Osteoblast (primary cell): ENCODE results near the gene KIAA1217. TPM values are rescaled to one million over a fixed set of nuclear protein-coding genes. Genes with fewer than 3 reads are reported as not detected.

ENCODE experiments used
- DNase-seq: peaks from one replicate; pipeline ENCODE4 v3.0.0; 2011; ENCODE audit warnings: low spot score, mixed read lengths; ENCODE audit not compliant: insufficient read length; ENCODE audit errors: missing footprints
- H2AFZ ChIP-seq: 2 replicates; pipeline ENCODE4 v1.6.0; 2011; ENCODE audit warnings: mild to moderate bottlenecking, low read length
- H3K27ac ChIP-seq: 2 replicates; pipeline ENCODE4 v1.5.1; 2011; ENCODE audit warnings: mild to moderate bottlenecking, low read depth, low read length, moderate library complexity
- H3K27me3 ChIP-seq: 2 replicates; pipeline ENCODE4 v1.6.0; 2012; ENCODE audit warnings: mild to moderate bottlenecking, control low read depth, inconsistent platforms, low read length, moderate library complexity; ENCODE audit not compliant: insufficient read depth
- H3K36me3 ChIP-seq: 2 replicates; pipeline ENCODE4 v1.5.1; 2011; ENCODE audit warnings: mild to moderate bottlenecking, low read length, control low read depth, moderate library complexity; ENCODE audit not compliant: insufficient read depth
- H3K4me1 ChIP-seq: 2 replicates; pipeline ENCODE4 v1.5.1; 2011; ENCODE audit warnings: mild to moderate bottlenecking, low read length, control low read depth, moderate library complexity; ENCODE audit not compliant: insufficient read depth
- H3K4me2 ChIP-seq: 2 replicates; pipeline ENCODE4 v1.6.0; 2011; ENCODE audit warnings: mild to moderate bottlenecking, low read length; ENCODE audit not compliant: insufficient read depth
- H3K4me3 ChIP-seq: fragments of 200-600 bp; sonication (generic); 3 replicates; pipeline ENCODE4 v1.5.1; 2012; ENCODE audit warnings: mild to moderate bottlenecking, low read length, inconsistent platforms; ENCODE audit not compliant: insufficient read depth
- H3K79me2 ChIP-seq: 2 replicates; pipeline ENCODE4 v1.6.0; 2012; ENCODE audit warnings: mild to moderate bottlenecking, low read length, control low read depth, inconsistent platforms; ENCODE audit not compliant: insufficient read depth
- H3K9me3 ChIP-seq: 2 replicates; pipeline ENCODE4 v1.5.1; 2011; ENCODE audit warnings: low read depth, low read length, control low read depth
- H4K20me1 ChIP-seq: 2 replicates; pipeline ENCODE4 v1.6.0; 2012; ENCODE audit warnings: mild to moderate bottlenecking, low read length, control low read depth; ENCODE audit not compliant: insufficient read depth
- total RNA-seq: library from RNA; depleted of rRNA; stranded (reverse); fragments of >200 nt; gene quantifications from 2 replicates; pipeline ENCODE4 v1.2.3, GENCODE V29; 2012
- TF ChIP-seq, protein P1 (sequence below): IDR thresholded peaks from 2 replicates; pipeline ENCODE4 v1.5.1; 2011; ENCODE audit warnings: mild to moderate bottlenecking, low read depth, low read length, moderate library complexity; ENCODE audit errors: extremely low read depth

KIAA1217 gene
- total RNA-seq, 1 donor: 51.0 TPM

DNA sequence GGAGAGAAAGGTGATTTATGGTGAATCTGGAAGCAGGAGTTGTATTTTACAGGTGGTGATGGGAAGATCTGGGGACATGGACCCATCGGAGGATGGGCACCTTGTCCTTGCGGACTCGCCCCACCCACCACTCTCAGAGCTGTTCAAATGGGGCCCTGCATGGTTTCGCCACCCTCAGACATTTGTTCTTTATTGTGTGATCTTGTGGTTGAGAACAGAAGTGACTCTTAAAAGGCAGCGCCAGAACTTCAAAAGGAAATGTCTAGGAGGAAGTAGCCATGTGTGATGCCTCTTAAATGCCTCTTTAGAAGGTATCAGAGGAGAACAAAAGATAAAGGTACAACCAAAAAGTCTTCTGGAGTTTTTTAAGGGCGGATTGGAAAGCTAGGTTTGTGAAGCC lies 205.7 kb downstream of the KIAA1217 start:
- Histone ChIP-seq H3K4me3 (no peak overlapping the region), H4K20me1 (no peaks in the 10 kb centered on the region), H3K9me3 (no peaks in the 10 kb centered on the region), H2AFZ (no peak overlapping the region), H3K36me3 (no peaks in the 10 kb centered on the region), H3K27ac (no peak overlapping the region), H3K27me3 (no peaks in the 10 kb centered on the region), H3K4me2 (no peak overlapping the region), H3K4me1 (no peaks in the 10 kb centered on the region), H3K79me2 (no peaks in the 10 kb centered on the region)
- TF ChIP-seq, protein P1, sequence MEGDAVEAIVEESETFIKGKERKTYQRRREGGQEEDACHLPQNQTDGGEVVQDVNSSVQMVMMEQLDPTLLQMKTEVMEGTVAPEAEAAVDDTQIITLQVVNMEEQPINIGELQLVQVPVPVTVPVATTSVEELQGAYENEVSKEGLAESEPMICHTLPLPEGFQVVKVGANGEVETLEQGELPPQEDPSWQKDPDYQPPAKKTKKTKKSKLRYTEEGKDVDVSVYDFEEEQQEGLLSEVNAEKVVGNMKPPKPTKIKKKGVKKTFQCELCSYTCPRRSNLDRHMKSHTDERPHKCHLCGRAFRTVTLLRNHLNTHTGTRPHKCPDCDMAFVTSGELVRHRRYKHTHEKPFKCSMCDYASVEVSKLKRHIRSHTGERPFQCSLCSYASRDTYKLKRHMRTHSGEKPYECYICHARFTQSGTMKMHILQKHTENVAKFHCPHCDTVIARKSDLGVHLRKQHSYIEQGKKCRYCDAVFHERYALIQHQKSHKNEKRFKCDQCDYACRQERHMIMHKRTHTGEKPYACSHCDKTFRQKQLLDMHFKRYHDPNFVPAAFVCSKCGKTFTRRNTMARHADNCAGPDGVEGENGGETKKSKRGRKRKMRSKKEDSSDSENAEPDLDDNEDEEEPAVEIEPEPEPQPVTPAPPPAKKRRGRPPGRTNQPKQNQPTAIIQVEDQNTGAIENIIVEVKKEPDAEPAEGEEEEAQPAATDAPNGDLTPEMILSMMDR: no peak
- no peak for DNase-seq

DNA sequence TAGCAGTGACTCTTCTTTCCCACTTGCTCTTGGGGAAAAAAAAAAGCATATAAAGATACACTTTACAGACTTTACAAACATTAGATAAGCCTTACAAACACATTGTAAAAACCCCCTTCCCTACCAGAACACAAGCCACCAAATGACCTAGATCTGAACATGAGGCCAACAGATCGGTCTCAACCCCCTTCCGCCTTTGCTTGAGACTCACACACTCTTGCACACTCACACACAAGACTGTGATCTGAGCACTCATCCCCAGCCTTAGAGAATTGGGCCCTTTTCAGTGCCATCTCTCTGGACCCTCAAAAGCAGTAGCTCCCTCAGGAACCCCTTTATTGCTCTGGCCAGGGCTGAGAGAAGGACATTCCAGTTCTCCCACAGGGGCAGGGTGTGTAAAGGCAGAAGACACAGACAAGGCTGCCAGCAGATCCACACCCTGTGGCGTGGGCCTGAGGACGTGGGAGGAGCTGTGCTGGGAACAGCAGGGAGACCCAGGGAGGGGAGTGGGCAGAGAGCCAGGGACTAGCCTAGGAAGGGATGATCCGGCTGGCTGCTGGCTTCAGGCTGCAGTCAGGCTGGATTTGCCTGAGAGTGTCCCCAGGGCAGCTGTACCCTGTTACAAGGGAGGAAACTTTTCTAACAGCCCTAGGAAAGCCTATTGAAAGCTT lies 206.7 kb downstream of the KIAA1217 start:
- TF ChIP-seq, protein P1: no peak
- no peaks in the 10 kb centered on the region for H3K4me1 ChIP-seq
- H3K4me3 ChIP-seq: no peak overlapping the region
- no peak overlapping the region for H3K4me2 ChIP-seq
- H3K27me3 ChIP-seq: no peaks in the 10 kb centered on the region
- DNase-seq: peak; percentile 69
- H3K27ac ChIP-seq: no peak overlapping the region
- no peaks in the 10 kb centered on the region for H3K9me3 ChIP-seq
- no peaks in the 10 kb centered on the region for H3K36me3 ChIP-seq
- H4K20me1 ChIP-seq: no peaks in the 10 kb centered on the region
- peak overlapping the region; percentile 47 for H2AFZ ChIP-seq
- no peaks in the 10 kb centered on the region for H3K79me2 ChIP-seq

DNA sequence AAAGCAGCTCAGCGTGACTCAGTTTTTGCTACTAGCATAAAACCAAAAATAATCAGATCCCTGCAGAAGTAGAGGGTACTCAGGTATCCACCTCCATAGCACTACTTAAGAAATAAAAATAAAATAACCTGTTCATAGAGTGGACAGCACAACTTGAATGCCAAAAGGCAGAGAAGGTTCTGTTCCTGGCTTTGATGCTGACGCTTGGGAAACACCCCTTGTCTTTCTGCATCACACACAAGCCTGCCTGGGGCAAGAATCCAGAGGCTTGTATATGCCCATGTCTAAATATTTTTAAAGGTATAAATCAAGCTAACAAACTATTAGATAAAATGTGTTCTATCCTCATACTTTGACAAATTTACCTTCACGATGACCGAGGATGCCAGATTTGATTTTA lies 207.3 kb downstream of the KIAA1217 start:
- H3K4me2 ChIP-seq: no peak overlapping the region
- H3K27ac ChIP-seq: no peak overlapping the region

DNA sequence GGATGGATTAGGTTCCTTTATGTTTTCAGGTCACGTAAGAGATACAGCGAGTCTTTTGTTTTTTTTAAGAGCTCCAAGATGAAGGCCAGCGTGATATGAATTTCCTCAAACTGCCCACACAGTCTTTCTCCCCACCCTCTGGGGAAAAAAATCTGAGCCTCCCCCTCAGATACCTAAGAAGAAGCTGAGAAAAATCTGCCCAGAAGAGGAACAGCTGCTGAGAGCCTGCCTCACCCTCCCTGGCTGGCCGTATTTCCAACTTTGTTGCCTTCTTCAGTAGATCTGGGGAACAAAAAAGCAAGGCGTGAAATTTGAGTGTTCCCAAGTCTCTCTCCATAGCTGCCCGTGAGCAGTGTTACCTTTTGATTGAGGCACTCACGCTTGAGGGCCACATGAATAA lies 208.1 kb downstream of the KIAA1217 start:
- Histone ChIP-seq H4K20me1 (no peaks in the 10 kb centered on the region), H3K79me2 (no peaks in the 10 kb centered on the region)

More for the DNA sequence above, 207.3 kb downstream of the KIAA1217 start:
- H3K36me3 ChIP-seq: no peaks in the 10 kb centered on the region
- no peak overlapping the region for H2AFZ ChIP-seq
- TF ChIP-seq, protein P1: no peak
- DNase-seq: no peak
- H3K4me3 ChIP-seq: no peak overlapping the region
- H3K27me3 ChIP-seq: no peaks in the 10 kb centered on the region
- H4K20me1 ChIP-seq: no peaks in the 10 kb centered on the region
- H3K79me2 ChIP-seq: no peaks in the 10 kb centered on the region
- no peaks in the 10 kb centered on the region for H3K9me3 ChIP-seq
- no peaks in the 10 kb centered on the region for H3K4me1 ChIP-seq

More for the DNA sequence above, 208.1 kb downstream of the KIAA1217 start:
- no peak for DNase-seq
- Histone ChIP-seq H3K4me2 (no peak overlapping the region), H3K4me3 (no peak overlapping the region), H3K36me3 (no peaks in the 10 kb centered on the region), H3K9me3 (no peaks in the 10 kb centered on the region), H2AFZ (no peak overlapping the region), H3K27me3 (no peaks in the 10 kb centered on the region), H3K27ac (no peak overlapping the region), H3K4me1 (no peaks in the 10 kb centered on the region)
- TF ChIP-seq, protein P1: no peak
